Activated T-helper 17 cell treated with anti-CD3 and anti-CD28 coated beads, Interleukin-2, amount 50 U/mL, for 72 hours (primary cell): ENCODE data around the gene GLRX2. TPM values are rescaled to one million over a fixed set of nuclear protein-coding genes. Genes with fewer than 3 reads are reported as not detected.

Source experiments
- ATAC-seq: fragments of 150-1000 bp; cut with Tn5 transposase; replicated peaks from 2 replicates; pipeline ENCODE4 v1.10.0; 2021; ENCODE audit warnings: mild to moderate bottlenecking, moderate library complexity
- H3K27ac Mint-ChIP-seq: one replicate; pipeline ENCODE4 v1.8.0; 2022; ENCODE audit warnings: mixed read lengths
- H3K27me3 Mint-ChIP-seq: one replicate; pipeline ENCODE4 v1.8.0; 2022; ENCODE audit warnings: mixed read lengths
- H3K36me3 Mint-ChIP-seq: one replicate; pipeline ENCODE4 v1.8.0; 2022; ENCODE audit warnings: low read depth, mild to moderate bottlenecking, mixed read lengths
- H3K4me1 Mint-ChIP-seq: one replicate; pipeline ENCODE4 v1.8.0; 2022; ENCODE audit warnings: mixed read lengths
- H3K4me3 Mint-ChIP-seq: one replicate; pipeline ENCODE4 v1.8.0; 2022; ENCODE audit warnings: mild to moderate bottlenecking, mixed read lengths
- H3K9me3 Mint-ChIP-seq: one replicate; pipeline ENCODE4 v1.8.0; 2022; ENCODE audit warnings: mixed read lengths
- total RNA-seq, 2 donors: library from RNA; stranded (reverse); gene quantifications; one replicate each; pipeline ENCODE4 v1.2.3, GENCODE V29; 2022

Gene GLRX2
- total RNA-seq, result 10 to 100 TPM; 15.1 to 32.2 TPM

- peak; percentile 89 for ATAC-seq
- Mint-ChIP-seq H3K27me3 (no peaks in the 10 kb centered on the region), H3K9me3 (no peaks in the 10 kb centered on the region)
Measured at GRCh38 chr1:193104907-193105820, at the start of gene GLRX2. Gene GLRX2, minus strand, starts transcription at chr1:193105414. Its CDS starts 32 bp downstream, at chr1:193105382.

GRCh38 chr1:193144999-193145398, 39.8 kb upstream of the GLRX2 start:
- peaks cover 94% of the 10 kb centered on the region for H3K36me3 Mint-ChIP-seq
- H3K4me1 Mint-ChIP-seq, result peaks cover 5% of the 10 kb centered on the region
- no peak for ATAC-seq
- H3K27me3 Mint-ChIP-seq, result no peaks in the 10 kb centered on the region
- no peak overlapping the region for H3K4me3 Mint-ChIP-seq
- no peaks in the 10 kb centered on the region for H3K9me3 Mint-ChIP-seq
- H3K27ac Mint-ChIP-seq, result no peak overlapping the region

More at GRCh38 chr1:193104907-193105820, at the start of gene GLRX2:
- peak within 1 kb of the TSS; percentile 86 for H3K4me3 Mint-ChIP-seq
- H3K36me3 Mint-ChIP-seq, result peaks cover 7% of the 10 kb centered on the region
- H3K4me1 Mint-ChIP-seq, result peaks cover 10% of the 10 kb centered on the region
- H3K27ac Mint-ChIP-seq, result peak within 1 kb of the TSS; percentile 57

GRCh38 chr1:193144361-193144938, 39.2 kb upstream of the GLRX2 start:
- H3K9me3 Mint-ChIP-seq, result no peaks in the 10 kb centered on the region

GRCh38 chr1:193143285-193143684, 38.1 kb upstream of the GLRX2 start:
- Mint-ChIP-seq H3K36me3 (peaks cover 94% of the 10 kb centered on the region), H3K27me3 (no peaks in the 10 kb centered on the region), H3K4me1 (peaks cover 5% of the 10 kb centered on the region), H3K27ac (no peak overlapping the region), H3K4me3 (no peak overlapping the region), H3K9me3 (no peaks in the 10 kb centered on the region)
- no peak for ATAC-seq

More at GRCh38 chr1:193144361-193144938, 39.2 kb upstream of the GLRX2 start:
- ATAC-seq, result no peak
- Mint-ChIP-seq H3K27ac (no peak overlapping the region), H3K4me3 (no peak overlapping the region), H3K36me3 (peaks cover 94% of the 10 kb centered on the region), H3K4me1 (peaks cover 5% of the 10 kb centered on the region), H3K27me3 (no peaks in the 10 kb centered on the region)

GRCh38 chr1:193142409-193142808, 37.2 kb upstream of the GLRX2 start:
- Mint-ChIP-seq H3K27ac (no peak overlapping the region), H3K27me3 (no peaks in the 10 kb centered on the region), H3K36me3 (peaks cover 94% of the 10 kb centered on the region), H3K4me1 (peaks cover 5% of the 10 kb centered on the region), H3K9me3 (no peaks in the 10 kb centered on the region), H3K4me3 (no peak overlapping the region)
- no peak for ATAC-seq

GRCh38 chr1:193141804-193142203, 36.6 kb upstream of the GLRX2 start:
- H3K27me3 Mint-ChIP-seq, result no peaks in the 10 kb centered on the region
- no peak overlapping the region for H3K4me3 Mint-ChIP-seq
- peaks cover 94% of the 10 kb centered on the region for H3K36me3 Mint-ChIP-seq
- no peaks in the 10 kb centered on the region for H3K9me3 Mint-ChIP-seq
- peak overlapping the region; percentile 6 for H3K27ac Mint-ChIP-seq
- H3K4me1 Mint-ChIP-seq, result peaks cover 5% of the 10 kb centered on the region
- peak; percentile 64 for ATAC-seq

GRCh38 chr1:193140254-193140653, 35.0 kb upstream of the GLRX2 start:
- Mint-ChIP-seq H3K27me3 (no peaks in the 10 kb centered on the region), H3K36me3 (peaks cover 95% of the 10 kb centered on the region), H3K4me3 (no peak overlapping the region), H3K4me1 (peaks cover 5% of the 10 kb centered on the region), H3K27ac (no peak overlapping the region), H3K9me3 (no peaks in the 10 kb centered on the region)
- ATAC-seq, result no peak

- H3K36me3 Mint-ChIP-seq, result peaks cover 95% of the 10 kb centered on the region
- H3K9me3 Mint-ChIP-seq, result no peaks in the 10 kb centered on the region
- H3K4me3 Mint-ChIP-seq, result peak overlapping the region; percentile 14
- peak overlapping the region; percentile 7 for H3K27ac Mint-ChIP-seq
- peaks cover 24% of the 10 kb centered on the region for H3K4me1 Mint-ChIP-seq
- ATAC-seq, result peak; percentile 70
- no peaks in the 10 kb centered on the region for H3K27me3 Mint-ChIP-seq
Measured at GRCh38 chr1:193131266-193131860, 26.1 kb upstream of the GLRX2 start.

GRCh38 chr1:193125369-193125768, 20.2 kb upstream of the GLRX2 start:
- peaks cover 83% of the 10 kb centered on the region for H3K36me3 Mint-ChIP-seq
- no peak overlapping the region for H3K27ac Mint-ChIP-seq
- no peak for ATAC-seq
- no peaks in the 10 kb centered on the region for H3K9me3 Mint-ChIP-seq
- peak overlapping the region; percentile 29 for H3K4me3 Mint-ChIP-seq
- peaks cover 19% of the 10 kb centered on the region for H3K4me1 Mint-ChIP-seq
- H3K27me3 Mint-ChIP-seq, result no peaks in the 10 kb centered on the region

- ATAC-seq, result no peak
- Mint-ChIP-seq H3K27ac (peak overlapping the region; percentile 90), H3K4me3 (peak overlapping the region; percentile 93), H3K4me1 (peaks cover 16% of the 10 kb centered on the region), H3K27me3 (no peaks in the 10 kb centered on the region), H3K9me3 (no peaks in the 10 kb centered on the region), H3K36me3 (peaks cover 68% of the 10 kb centered on the region)
Measured at GRCh38 chr1:193123751-193124150, 18.5 kb upstream of the GLRX2 start.

- H3K9me3 Mint-ChIP-seq, result no peaks in the 10 kb centered on the region
- peaks cover 16% of the 10 kb centered on the region for H3K4me1 Mint-ChIP-seq
- H3K4me3 Mint-ChIP-seq, result peak within 1 kb of the TSS; percentile 93
- H3K36me3 Mint-ChIP-seq, result peaks cover 51% of the 10 kb centered on the region
- H3K27ac Mint-ChIP-seq, result peak within 1 kb of the TSS; percentile 90
- peak; percentile 92 for ATAC-seq
- H3K27me3 Mint-ChIP-seq, result no peaks in the 10 kb centered on the region
Measured at GRCh38 chr1:193121616-193122593, 16.7 kb upstream of the GLRX2 start, which contains the start of gene CDC73. Gene CDC73, plus strand, starts transcription at chr1:193122031. Its CDS starts 170 bp downstream, at chr1:193122201.

GRCh38 chr1:193120604-193121166, 15.5 kb upstream of the GLRX2 start:
- peak overlapping the region; percentile 93 for H3K4me3 Mint-ChIP-seq
- H3K27ac Mint-ChIP-seq, result peak overlapping the region; percentile 90
- no peaks in the 10 kb centered on the region for H3K27me3 Mint-ChIP-seq
- peaks cover 16% of the 10 kb centered on the region for H3K4me1 Mint-ChIP-seq
- peaks cover 41% of the 10 kb centered on the region for H3K36me3 Mint-ChIP-seq
- ATAC-seq, result no peak
- no peaks in the 10 kb centered on the region for H3K9me3 Mint-ChIP-seq
